GM23338 (cell line): ENCODE data around the gene IGSF9B. TPM values are rescaled to one million over a fixed set of nuclear protein-coding genes. Genes with fewer than 3 reads are reported as not detected.

Experiments used
- ATAC-seq: fragments of 200-7000 bp; cut with Tn5 transposase; 3 replicates; pipeline ENCODE4 v1.9.1; 2020
- DNase-seq: peaks from one replicate; pipeline ENCODE4 v3.0.0-alpha.2; 2015; ENCODE audit warnings: low spot score
- H2AFZ ChIP-seq: fragments of 200-600 bp; sonication (generic); 2 replicates; pipeline ENCODE4 v1.8.0; 2016; ENCODE audit warnings: antibody characterized with exemption, mild to moderate bottlenecking, moderate library complexity
- H3F3A ChIP-seq: fragments of 200-600 bp; sonication (generic); replicated peaks from 2 replicates; pipeline ENCODE4 v1.8.0; 2017; ENCODE audit warnings: antibody characterized with exemption, mixed run types, low read depth
- H3K27ac ChIP-seq: fragments of 200-600 bp; sonication (generic); 2 replicates; pipeline ENCODE4 v1.6.1; 2016; ENCODE audit warnings: low read depth
- H3K27me3 ChIP-seq: fragments of 200-600 bp; sonication (generic); 2 replicates; pipeline ENCODE4 v1.8.0; 2016; ENCODE audit warnings: mild to moderate bottlenecking, mixed run types, moderate library complexity; ENCODE audit not compliant: insufficient read depth
- H3K36me3 ChIP-seq: fragments of 200-600 bp; sonication (generic); 2 replicates; pipeline ENCODE4 v1.8.0; 2016; ENCODE audit warnings: mild to moderate bottlenecking; ENCODE audit not compliant: insufficient read depth
- H3K4me1 ChIP-seq: fragments of 200-600 bp; sonication (generic); 2 replicates; pipeline ENCODE4 v1.8.0; 2016; ENCODE audit warnings: mild to moderate bottlenecking, moderate library complexity; ENCODE audit not compliant: insufficient read depth
- H3K4me2 ChIP-seq: fragments of 200-600 bp; sonication (generic); 2 replicates; pipeline ENCODE4 v1.7.1; 2017; ENCODE audit warnings: mixed run types
- H3K4me3 ChIP-seq: fragments of 200-600 bp; sonication (generic); 2 replicates; pipeline ENCODE4 v1.6.1; 2016; ENCODE audit warnings: mixed run types
- H3K79me2 ChIP-seq: fragments of 200-600 bp; sonication (generic); replicated peaks from 2 replicates; pipeline ENCODE4 v1.8.0; 2017; ENCODE audit warnings: mild to moderate bottlenecking; ENCODE audit not compliant: insufficient read depth
- H3K9me2 ChIP-seq: fragments of 200-600 bp; sonication (generic); 2 replicates; pipeline ENCODE4 v1.8.0; 2017; ENCODE audit not compliant: insufficient read depth
- H4K20me1 ChIP-seq: fragments of 200-600 bp; sonication (generic); replicated peaks from 2 replicates; pipeline ENCODE4 v1.8.0; 2017; ENCODE audit warnings: mild to moderate bottlenecking; ENCODE audit not compliant: insufficient read depth
- H3K27ac Mint-ChIP-seq: 2 replicates; pipeline ENCODE4 v1.8.0; 2020; ENCODE audit warnings: inconsistent platforms, mild to moderate bottlenecking, moderate library complexity, mixed read lengths
- H3K27me3 Mint-ChIP-seq: 3 replicates; pipeline ENCODE4 v1.8.0; 2022; ENCODE audit warnings: low read depth, mild to moderate bottlenecking, moderate library complexity, mixed read lengths, inconsistent platforms; ENCODE audit not compliant: insufficient read depth, poor library complexity
- H3K36me3 Mint-ChIP-seq: 3 replicates; pipeline ENCODE4 v1.8.0; 2021; ENCODE audit warnings: low read depth, mild to moderate bottlenecking, inconsistent platforms, moderate library complexity, mixed read lengths
- H3K4me1 Mint-ChIP-seq: 3 replicates; pipeline ENCODE4 v1.8.0; 2020; ENCODE audit warnings: mild to moderate bottlenecking, inconsistent platforms, mixed read lengths
- H3K4me3 Mint-ChIP-seq: 3 replicates; pipeline ENCODE4 v1.8.0; 2021; ENCODE audit warnings: moderate library complexity, mild to moderate bottlenecking, inconsistent platforms, mixed read lengths
- H3K9me3 Mint-ChIP-seq: 3 replicates; pipeline ENCODE4 v1.8.0; 2020; ENCODE audit warnings: moderate library complexity, mild to moderate bottlenecking, inconsistent platforms, mixed read lengths
- CREB1 ChIP-seq: fragments of 250-450 bp; sonication (Bioruptor Pico); IDR thresholded peaks from 2 replicates; pipeline ENCODE4 v1.5.0; 2020; ENCODE audit warnings: low read depth, mild to moderate bottlenecking, moderate library complexity
- EZH2 ChIP-seq: fragments of 200-600 bp; sonication (generic); IDR thresholded peaks from one replicate; pipeline ENCODE4 v1.8.0; 2017; ENCODE audit warnings: antibody characterized with exemption, mild to moderate bottlenecking, low read depth; ENCODE audit not compliant: unreplicated experiment
- EZH2phosphoT487 ChIP-seq: fragments of 200-600 bp; sonication (generic); IDR thresholded peaks from one replicate; pipeline ENCODE4 v1.8.1; 2018; ENCODE audit warnings: antibody characterized with exemption; ENCODE audit not compliant: unreplicated experiment
- JUNB ChIP-seq: IDR thresholded peaks from one replicate; pipeline ENCODE4 v1.6.1; 2016; ENCODE audit warnings: antibody characterized with exemption; ENCODE audit not compliant: unreplicated experiment
- NANOG ChIP-seq: IDR thresholded peaks from 2 replicates; pipeline ENCODE4 v1.6.1; 2016; ENCODE audit warnings: antibody characterized with exemption, borderline replicate concordance
- POLR2AphosphoS5 ChIP-seq: IDR thresholded peaks from 2 replicates; pipeline ENCODE4 v1.6.1; 2016; ENCODE audit warnings: antibody characterized with exemption, low read depth
- STAT1 ChIP-seq: IDR thresholded peaks from one replicate; pipeline ENCODE4 v1.6.1; 2016; ENCODE audit warnings: antibody characterized with exemption; ENCODE audit not compliant: unreplicated experiment
- ZNF114 ChIP-seq: fragments of 250-450 bp; sonication (Bioruptor Pico); IDR thresholded peaks from 2 replicates; pipeline ENCODE4 v1.5.0; 2020; ENCODE audit warnings: mild to moderate bottlenecking, moderate library complexity
- ZNF331 ChIP-seq: fragments of 250-450 bp; sonication (Bioruptor Pico); IDR thresholded peaks from 2 replicates; pipeline ENCODE4 v1.5.0; 2020; ENCODE audit warnings: low read depth, mild to moderate bottlenecking, moderate library complexity
- polyA plus RNA-seq: library from polyadenylated mRNA; unstranded; fragments of >200 nt; fragmentation: Nextera tagmentation; extraction: Ambion mirVana; gene quantifications from 2 replicates; pipeline ENCODE4 v1.2.1, GENCODE V29; 2016
- total RNA-seq: library from RNA; depleted of rRNA; stranded (reverse); fragments of >200 nt; shearing (Covaris generic); gene quantifications from 2 replicates; pipeline ENCODE4 v1.2.3, GENCODE V29; 2014
- TF ChIP-seq, protein P1 (sequence below), 2 experiments: fragments of 200-600 bp in 1 of 2; sonication (generic) in 1 of 2; conservative IDR thresholded peaks; 2 replicates each; pipeline versions ENCODE4 v1.5.1 to v1.6.1; 2016 to 2017; ENCODE audit warnings: antibody characterized with exemption in 2 of 2, low read depth in 2 of 2, mild to moderate bottlenecking in 2 of 2, moderate library complexity in 1 of 2
- TF ChIP-seq, protein P2 (sequence below): IDR thresholded peaks from one replicate; pipeline ENCODE4 v1.6.1; 2018; ENCODE audit warnings: antibody characterized with exemption; ENCODE audit not compliant: unreplicated experiment
- TF ChIP-seq, protein P3 (sequence below): fragments of 250-450 bp; sonication (Bioruptor Pico); IDR thresholded peaks from 2 replicates; pipeline ENCODE4 v1.5.0; 2020; ENCODE audit warnings: mild to moderate bottlenecking, moderate library complexity
- TF ChIP-seq, protein P4 (sequence below): IDR thresholded peaks from 2 replicates; pipeline ENCODE4 v1.6.1; 2016; ENCODE audit warnings: antibody characterized with exemption

Gene IGSF9B
- total and polyA plus RNA-seq, 2 experiments from 2014 or later, result 8.7 to 51.2 TPM

DNA sequence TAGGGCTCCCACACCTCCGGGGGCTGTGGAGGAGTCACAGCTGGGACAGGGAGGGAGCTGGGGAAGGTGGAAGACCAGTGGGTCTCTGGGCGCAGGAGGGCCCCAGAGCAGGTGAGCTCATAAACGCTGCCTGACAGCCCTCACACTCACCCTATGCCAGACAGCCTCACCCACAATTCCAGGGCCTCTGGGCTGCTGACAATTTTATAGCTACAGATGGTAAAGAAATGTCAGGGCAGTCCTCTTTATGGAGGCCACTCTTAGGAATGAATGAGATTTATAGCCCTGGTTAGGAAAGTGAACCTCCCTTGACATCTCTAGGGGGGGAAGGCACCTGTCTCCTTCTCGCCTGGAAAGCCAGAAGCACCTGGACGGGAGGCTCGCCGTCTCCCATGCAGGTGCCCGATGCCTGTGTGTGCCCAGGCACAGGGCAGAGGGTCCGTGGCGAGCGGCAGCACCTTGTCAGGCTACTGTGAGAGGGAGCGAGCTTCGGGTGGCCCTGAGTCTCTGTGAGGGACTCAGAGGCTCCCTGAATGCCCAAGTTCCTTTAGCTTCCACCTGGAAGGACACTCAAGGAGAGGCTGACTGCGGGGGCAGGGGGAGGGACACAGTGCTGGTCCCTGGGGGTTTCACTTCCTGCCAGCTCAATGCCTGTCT, 39.9 kb downstream of the IGSF9B start:
- Histone ChIP-seq H2AFZ (no peak overlapping the region), H3K9me2 (no peaks in the 10 kb centered on the region), H3K4me2 (peak overlapping the region; percentile 51; the same call in 1 of the 2 replicates), H4K20me1 (0 out of 2 replicates have a peak, but pooled peaks cover 2% of the 10 kb centered on the region), H3K79me2 (no peaks in the 10 kb centered on the region), H3K36me3 (peaks cover 8% of the 10 kb centered on the region; the same call in 1 of the 2 replicates), H3K4me1 (0 out of 2 replicates have a peak, but pooled peaks cover 11% of the 10 kb centered on the region), H3K27ac (no peak overlapping the region), H3F3A (no peaks in the 10 kb centered on the region), H3K27me3 (no peaks in the 10 kb centered on the region), H3K4me3 (no peak overlapping the region)
- Mint-ChIP-seq H3K9me3 (no peaks in the 10 kb centered on the region), H3K27ac (no peak overlapping the region), H3K27me3 (peaks cover 5% of the 10 kb centered on the region), H3K4me1 (peaks cover 13% of the 10 kb centered on the region), H3K4me3 (no peak overlapping the region; the same call in 2 of the 3 replicates), H3K36me3 (peaks cover 41% of the 10 kb centered on the region)
- DNase-seq, result no peak
- no peak for TF ChIP-seq CREB1 (CRISPR knock-in tag)
- TF ChIP-seq EZH2phosphoT487, result no peak
- no peak for TF ChIP-seq STAT1
- TF ChIP-seq NANOG, result no peak
- TF ChIP-seq EZH2, result no peak
- TF ChIP-seq, protein P1, sequence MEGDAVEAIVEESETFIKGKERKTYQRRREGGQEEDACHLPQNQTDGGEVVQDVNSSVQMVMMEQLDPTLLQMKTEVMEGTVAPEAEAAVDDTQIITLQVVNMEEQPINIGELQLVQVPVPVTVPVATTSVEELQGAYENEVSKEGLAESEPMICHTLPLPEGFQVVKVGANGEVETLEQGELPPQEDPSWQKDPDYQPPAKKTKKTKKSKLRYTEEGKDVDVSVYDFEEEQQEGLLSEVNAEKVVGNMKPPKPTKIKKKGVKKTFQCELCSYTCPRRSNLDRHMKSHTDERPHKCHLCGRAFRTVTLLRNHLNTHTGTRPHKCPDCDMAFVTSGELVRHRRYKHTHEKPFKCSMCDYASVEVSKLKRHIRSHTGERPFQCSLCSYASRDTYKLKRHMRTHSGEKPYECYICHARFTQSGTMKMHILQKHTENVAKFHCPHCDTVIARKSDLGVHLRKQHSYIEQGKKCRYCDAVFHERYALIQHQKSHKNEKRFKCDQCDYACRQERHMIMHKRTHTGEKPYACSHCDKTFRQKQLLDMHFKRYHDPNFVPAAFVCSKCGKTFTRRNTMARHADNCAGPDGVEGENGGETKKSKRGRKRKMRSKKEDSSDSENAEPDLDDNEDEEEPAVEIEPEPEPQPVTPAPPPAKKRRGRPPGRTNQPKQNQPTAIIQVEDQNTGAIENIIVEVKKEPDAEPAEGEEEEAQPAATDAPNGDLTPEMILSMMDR (conservative IDR thresholded peaks at IDR 0.05; ENCODE audit: low read depth in 2 of 2), result no peak
- no peak for TF ChIP-seq ZNF331 (CRISPR knock-in tag)
- no peak for TF ChIP-seq JUNB
- TF ChIP-seq, protein P2, sequence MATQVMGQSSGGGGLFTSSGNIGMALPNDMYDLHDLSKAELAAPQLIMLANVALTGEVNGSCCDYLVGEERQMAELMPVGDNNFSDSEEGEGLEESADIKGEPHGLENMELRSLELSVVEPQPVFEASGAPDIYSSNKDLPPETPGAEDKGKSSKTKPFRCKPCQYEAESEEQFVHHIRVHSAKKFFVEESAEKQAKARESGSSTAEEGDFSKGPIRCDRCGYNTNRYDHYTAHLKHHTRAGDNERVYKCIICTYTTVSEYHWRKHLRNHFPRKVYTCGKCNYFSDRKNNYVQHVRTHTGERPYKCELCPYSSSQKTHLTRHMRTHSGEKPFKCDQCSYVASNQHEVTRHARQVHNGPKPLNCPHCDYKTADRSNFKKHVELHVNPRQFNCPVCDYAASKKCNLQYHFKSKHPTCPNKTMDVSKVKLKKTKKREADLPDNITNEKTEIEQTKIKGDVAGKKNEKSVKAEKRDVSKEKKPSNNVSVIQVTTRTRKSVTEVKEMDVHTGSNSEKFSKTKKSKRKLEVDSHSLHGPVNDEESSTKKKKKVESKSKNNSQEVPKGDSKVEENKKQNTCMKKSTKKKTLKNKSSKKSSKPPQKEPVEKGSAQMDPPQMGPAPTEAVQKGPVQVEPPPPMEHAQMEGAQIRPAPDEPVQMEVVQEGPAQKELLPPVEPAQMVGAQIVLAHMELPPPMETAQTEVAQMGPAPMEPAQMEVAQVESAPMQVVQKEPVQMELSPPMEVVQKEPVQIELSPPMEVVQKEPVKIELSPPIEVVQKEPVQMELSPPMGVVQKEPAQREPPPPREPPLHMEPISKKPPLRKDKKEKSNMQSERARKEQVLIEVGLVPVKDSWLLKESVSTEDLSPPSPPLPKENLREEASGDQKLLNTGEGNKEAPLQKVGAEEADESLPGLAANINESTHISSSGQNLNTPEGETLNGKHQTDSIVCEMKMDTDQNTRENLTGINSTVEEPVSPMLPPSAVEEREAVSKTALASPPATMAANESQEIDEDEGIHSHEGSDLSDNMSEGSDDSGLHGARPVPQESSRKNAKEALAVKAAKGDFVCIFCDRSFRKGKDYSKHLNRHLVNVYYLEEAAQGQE, result no peak
- TF ChIP-seq, protein P3, sequence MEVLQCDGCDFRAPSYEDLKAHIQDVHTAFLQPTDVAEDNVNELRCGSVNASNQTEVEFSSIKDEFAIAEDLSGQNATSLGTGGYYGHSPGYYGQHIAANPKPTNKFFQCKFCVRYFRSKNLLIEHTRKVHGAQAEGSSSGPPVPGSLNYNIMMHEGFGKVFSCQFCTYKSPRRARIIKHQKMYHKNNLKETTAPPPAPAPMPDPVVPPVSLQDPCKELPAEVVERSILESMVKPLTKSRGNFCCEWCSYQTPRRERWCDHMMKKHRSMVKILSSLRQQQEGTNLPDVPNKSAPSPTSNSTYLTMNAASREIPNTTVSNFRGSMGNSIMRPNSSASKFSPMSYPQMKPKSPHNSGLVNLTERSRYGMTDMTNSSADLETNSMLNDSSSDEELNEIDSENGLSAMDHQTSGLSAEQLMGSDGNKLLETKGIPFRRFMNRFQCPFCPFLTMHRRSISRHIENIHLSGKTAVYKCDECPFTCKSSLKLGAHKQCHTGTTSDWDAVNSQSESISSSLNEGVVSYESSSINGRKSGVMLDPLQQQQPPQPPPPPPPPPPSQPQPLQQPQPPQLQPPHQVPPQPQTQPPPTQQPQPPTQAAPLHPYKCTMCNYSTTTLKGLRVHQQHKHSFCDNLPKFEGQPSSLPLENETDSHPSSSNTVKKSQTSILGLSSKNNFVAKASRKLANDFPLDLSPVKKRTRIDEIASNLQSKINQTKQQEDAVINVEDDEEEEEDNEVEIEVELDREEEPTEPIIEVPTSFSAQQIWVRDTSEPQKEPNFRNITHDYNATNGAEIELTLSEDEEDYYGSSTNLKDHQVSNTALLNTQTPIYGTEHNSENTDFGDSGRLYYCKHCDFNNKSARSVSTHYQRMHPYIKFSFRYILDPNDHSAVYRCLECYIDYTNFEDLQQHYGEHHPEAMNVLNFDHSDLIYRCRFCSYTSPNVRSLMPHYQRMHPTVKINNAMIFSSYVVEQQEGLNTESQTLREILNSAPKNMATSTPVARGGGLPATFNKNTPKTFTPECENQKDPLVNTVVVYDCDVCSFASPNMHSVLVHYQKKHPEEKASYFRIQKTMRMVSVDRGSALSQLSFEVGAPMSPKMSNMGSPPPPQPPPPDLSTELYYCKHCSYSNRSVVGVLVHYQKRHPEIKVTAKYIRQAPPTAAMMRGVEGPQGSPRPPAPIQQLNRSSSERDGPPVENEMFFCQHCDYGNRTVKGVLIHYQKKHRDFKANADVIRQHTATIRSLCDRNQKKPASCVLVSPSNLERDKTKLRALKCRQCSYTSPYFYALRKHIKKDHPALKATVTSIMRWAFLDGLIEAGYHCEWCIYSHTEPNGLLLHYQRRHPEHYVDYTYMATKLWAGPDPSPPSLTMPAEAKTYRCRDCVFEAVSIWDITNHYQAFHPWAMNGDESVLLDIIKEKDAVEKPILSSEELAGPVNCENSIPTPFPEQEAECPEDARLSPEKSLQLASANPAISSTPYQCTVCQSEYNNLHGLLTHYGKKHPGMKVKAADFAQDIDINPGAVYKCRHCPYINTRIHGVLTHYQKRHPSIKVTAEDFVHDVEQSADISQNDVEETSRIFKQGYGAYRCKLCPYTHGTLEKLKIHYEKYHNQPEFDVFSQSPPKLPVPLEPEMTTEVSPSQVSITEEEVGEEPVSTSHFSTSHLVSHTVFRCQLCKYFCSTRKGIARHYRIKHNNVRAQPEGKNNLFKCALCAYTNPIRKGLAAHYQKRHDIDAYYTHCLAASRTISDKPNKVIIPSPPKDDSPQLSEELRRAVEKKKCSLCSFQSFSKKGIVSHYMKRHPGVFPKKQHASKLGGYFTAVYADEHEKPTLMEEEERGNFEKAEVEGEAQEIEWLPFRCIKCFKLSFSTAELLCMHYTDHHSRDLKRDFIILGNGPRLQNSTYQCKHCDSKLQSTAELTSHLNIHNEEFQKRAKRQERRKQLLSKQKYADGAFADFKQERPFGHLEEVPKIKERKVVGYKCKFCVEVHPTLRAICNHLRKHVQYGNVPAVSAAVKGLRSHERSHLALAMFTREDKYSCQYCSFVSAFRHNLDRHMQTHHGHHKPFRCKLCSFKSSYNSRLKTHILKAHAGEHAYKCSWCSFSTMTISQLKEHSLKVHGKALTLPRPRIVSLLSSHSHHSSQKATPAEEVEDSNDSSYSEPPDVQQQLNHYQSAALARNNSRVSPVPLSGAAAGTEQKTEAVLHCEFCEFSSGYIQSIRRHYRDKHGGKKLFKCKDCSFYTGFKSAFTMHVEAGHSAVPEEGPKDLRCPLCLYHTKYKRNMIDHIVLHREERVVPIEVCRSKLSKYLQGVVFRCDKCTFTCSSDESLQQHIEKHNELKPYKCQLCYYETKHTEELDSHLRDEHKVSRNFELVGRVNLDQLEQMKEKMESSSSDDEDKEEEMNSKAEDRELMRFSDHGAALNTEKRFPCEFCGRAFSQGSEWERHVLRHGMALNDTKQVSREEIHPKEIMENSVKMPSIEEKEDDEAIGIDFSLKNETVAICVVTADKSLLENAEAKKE (CRISPR knock-in tag), result no peak
- no peak for TF ChIP-seq ZNF114 (CRISPR knock-in tag)
- TF ChIP-seq, protein P4, sequence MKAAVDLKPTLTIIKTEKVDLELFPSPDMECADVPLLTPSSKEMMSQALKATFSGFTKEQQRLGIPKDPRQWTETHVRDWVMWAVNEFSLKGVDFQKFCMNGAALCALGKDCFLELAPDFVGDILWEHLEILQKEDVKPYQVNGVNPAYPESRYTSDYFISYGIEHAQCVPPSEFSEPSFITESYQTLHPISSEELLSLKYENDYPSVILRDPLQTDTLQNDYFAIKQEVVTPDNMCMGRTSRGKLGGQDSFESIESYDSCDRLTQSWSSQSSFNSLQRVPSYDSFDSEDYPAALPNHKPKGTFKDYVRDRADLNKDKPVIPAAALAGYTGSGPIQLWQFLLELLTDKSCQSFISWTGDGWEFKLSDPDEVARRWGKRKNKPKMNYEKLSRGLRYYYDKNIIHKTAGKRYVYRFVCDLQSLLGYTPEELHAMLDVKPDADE, result no peak
- no peak for TF ChIP-seq POLR2AphosphoS5
- ATAC-seq, result no peak
